Right ventricle myocardium inferior (tissue), 1 donor: Measurements from ENCODE around the gene UBAC2. TPM values are rescaled to one million over a fixed set of nuclear protein-coding genes. Genes with fewer than 3 reads are reported as not detected.
"Not testable (repeated sequence)": the region's sequence is repeated elsewhere in the genome, so short reads cannot be mapped to it uniquely, and the experiment has no call there.

ENCODE experiments used
- ATAC-seq: fragments of 200-7000 bp; cut with Tn5 transposase; one replicate; pipeline ENCODE4 v1.9.1; 2020; ENCODE audit warnings: mild to moderate bottlenecking, moderate library complexity
- DNase-seq: peaks from one replicate; pipeline ENCODE4 v3.0.0; 2021; ENCODE audit errors: missing footprints
- intact Hi-C: fragments of 100-400 bp; cut with DNase I; formaldehyde crosslinking; loops from one replicate; pipeline ENCODE4 v1.11.0; 2022
- total RNA-seq: library from RNA; stranded (reverse); fragmentation: NEBNext Ultra II Directional; extraction: Animal tissue kit (Norgen Biotek cat#: 25700); gene quantifications from one replicate; pipeline ENCODE4 v1.2.1, GENCODE V29; 2021
- donor health status: DM: no; HTN: yes; CAD: no; lungs with severe emphysema.

The UBAC2 gene
- total RNA-seq, 1 donor from 2014 or later, result 39.1 TPM

DNA sequence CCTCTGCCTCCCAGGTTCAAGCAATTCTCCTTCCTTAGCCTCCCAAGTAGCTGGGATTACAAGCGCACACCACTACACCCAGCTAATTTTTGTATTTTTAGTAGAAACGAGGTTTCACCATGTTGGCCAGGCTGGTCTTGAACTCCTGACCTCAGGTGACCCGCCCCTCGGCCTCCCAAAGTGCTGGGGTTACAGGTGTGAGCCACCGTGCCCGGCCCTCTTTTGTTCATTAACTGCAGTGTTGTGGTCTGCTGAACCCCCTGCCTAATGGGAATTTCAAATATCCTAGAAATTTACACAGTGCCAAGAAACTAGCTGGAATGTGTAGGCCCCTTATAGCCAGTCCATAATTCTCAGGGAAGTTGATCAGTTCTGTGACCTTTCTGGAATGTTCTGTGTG, 188.4 kb downstream of the UBAC2 start:
- intact Hi-C loops, DNase-seq, ATAC-seq: not testable (repeated sequence)

- DNase-seq, result no peak
- peak; percentile 15 for ATAC-seq
- intact Hi-C loops, result no loop called here
Measured at GRCh38 chr13:99389520-99390304, 189.1 kb downstream of the UBAC2 start.

- ATAC-seq, result no peak
- no peak for DNase-seq
- intact Hi-C loops, result no loop called here
Measured at GRCh38 chr13:99390601-99391000, 189.9 kb downstream of the UBAC2 start.

GRCh38 chr13:99391781-99392469, 191.3 kb downstream of the UBAC2 start:
- DNase-seq, result no peak
- intact Hi-C loops, result no loop called here
- ATAC-seq, result no peak

- ATAC-seq (no peak), DNase-seq (no peak)
- intact Hi-C loops, result no loop called here
Measured at GRCh38 chr13:99392470-99393135, 191.9 kb downstream of the UBAC2 start.

DNA sequence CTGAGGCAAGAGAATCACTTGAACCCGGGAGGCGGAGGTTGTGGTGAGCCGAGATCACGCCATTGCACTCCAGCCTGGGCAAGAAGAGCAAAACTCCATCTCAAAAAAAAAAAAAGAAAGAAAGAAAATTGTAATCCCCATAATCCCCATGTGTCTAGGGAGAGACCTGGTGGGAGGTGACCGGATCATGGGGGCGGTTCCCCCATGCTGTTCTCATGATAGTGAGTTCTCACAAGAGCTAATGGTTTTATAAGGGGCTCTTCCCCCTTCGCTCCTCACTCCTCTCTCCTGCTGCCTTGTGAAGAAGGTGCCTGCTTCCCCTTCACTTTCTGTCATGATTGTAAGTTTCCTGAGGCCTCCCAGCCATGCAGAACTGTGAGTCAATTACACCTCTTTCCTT, 192.7 kb downstream of the UBAC2 start:
- intact Hi-C loops, ATAC-seq, DNase-seq: not testable (repeated sequence)

DNA sequence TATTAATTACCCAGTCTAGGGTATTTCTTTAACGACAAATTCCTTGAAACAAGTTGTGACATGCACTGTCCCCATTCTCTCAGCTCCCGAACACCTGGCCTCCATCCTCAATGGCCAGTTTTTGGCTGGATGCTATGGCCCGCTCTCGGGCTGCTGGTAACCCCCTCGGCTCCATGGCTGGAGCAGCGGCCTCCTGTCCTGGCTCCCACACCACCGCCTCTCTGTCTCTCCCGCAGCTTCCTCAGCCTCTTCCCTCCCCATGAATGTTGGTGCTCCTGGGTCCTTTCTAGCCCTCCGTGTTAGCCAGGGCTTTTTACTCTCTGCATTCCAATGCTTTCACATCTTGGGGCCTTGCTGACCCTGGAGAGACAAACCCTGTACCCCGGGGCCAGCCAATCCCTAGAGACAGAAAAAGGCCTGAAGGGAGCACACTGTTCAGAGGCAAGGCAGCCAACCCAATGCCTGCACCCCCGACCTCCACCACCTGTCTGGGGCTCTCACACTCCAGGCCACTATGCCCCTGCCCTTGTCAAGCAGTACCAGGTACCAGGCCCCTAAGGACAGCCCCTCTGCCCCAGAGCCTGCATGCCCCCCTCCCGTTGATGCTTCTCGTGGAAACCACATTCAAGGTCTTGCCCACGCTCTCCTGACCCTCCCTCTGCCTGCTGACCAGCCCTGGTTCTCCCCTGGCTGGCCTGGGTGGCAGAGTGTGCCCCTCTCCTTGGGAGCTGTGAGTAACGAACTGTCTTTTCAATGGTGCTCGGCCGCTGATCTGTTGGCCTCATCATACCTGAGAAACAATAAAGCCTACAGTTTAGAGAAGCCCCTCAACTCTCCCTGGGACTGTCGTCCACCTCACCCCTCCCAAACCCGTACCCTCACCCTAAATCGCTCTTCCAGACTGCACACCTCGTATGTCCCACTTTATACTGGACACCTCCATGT, 193.4 kb downstream of the UBAC2 start:
- ATAC-seq (no peak), DNase-seq (no peak)
- intact Hi-C loops, result no loop called here

- ATAC-seq (no peak), DNase-seq (no peak)
- intact Hi-C loops, result no loop called here
Measured at GRCh38 chr13:99395436-99395835, 194.8 kb downstream of the UBAC2 start.

DNA sequence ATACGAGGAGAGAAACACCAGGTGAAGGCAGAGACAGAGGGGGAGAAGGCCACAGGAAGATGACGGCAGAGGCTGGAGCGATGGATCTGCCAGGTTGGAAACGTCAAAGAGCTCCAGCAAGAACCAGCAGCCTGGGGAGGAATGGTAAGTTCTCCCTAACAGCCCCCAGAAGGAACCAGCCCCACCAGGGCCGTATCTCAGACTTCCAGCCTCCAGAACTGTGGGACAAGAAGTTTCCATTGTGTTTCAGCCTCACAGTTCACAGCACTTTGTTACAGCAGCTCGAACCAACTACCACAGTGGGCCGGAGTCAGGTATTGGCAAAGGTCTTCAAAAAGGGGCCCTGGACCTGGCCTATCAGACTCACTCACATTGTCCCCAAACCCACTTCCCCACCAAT, 195.8 kb downstream of the UBAC2 start:
- intact Hi-C loops, result no loop called here
- ATAC-seq, result no peak
- no peak for DNase-seq

DNA sequence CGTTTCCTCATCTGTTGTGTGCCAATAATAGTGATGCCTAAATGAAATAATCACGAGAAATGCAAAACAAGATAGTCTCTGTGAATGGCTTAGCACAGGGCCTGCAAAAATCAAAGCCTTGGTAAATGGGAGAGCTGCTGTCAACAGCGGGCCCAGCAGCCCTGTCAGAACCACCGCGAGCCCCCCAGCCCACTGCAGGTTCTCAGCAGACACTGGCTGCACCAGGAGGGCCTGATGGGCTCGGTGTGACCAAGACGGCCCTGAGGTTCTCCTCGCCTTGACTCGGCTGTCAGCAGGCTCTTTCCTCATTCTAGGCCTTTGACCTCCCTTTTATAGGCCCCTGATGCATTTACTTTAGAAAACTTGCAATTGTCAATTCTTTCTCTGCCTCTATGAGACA, 197.4 kb downstream of the UBAC2 start:
- intact Hi-C loops, result no loop called here
- DNase-seq (no peak), ATAC-seq (no peak)

- intact Hi-C loops, result no loop called here
- ATAC-seq, result no peak
- DNase-seq, result no peak
Measured at GRCh38 chr13:99398916-99399622, 198.4 kb downstream of the UBAC2 start.

DNA sequence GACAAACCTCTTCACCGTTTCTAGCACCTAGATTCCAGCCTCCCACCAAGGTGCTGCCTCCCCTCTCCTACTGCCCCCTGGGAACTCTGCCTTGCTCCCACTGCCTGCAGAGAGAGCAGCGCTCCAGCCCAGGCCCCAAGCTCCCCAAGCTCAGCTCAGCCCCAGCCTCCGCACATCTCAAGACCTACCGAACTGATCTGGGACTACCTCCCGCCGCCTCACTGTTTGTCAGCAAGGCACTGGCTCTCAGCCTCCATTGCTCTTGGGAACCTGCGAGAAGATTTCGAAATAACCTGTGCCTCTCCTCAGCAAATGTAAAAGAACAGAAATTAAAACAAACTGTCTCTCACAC, 198.9 kb downstream of the UBAC2 start:
- DNase-seq, result no peak

GRCh38 chr13:99403458-99403971, 202.9 kb downstream of the UBAC2 start:
- no peak for ATAC-seq
- DNase-seq, result no peak
- intact Hi-C loops, result no loop called here

More for the DNA sequence above, 198.9 kb downstream of the UBAC2 start:
- no peak for ATAC-seq
- intact Hi-C loops, result no loop called here

DNA sequence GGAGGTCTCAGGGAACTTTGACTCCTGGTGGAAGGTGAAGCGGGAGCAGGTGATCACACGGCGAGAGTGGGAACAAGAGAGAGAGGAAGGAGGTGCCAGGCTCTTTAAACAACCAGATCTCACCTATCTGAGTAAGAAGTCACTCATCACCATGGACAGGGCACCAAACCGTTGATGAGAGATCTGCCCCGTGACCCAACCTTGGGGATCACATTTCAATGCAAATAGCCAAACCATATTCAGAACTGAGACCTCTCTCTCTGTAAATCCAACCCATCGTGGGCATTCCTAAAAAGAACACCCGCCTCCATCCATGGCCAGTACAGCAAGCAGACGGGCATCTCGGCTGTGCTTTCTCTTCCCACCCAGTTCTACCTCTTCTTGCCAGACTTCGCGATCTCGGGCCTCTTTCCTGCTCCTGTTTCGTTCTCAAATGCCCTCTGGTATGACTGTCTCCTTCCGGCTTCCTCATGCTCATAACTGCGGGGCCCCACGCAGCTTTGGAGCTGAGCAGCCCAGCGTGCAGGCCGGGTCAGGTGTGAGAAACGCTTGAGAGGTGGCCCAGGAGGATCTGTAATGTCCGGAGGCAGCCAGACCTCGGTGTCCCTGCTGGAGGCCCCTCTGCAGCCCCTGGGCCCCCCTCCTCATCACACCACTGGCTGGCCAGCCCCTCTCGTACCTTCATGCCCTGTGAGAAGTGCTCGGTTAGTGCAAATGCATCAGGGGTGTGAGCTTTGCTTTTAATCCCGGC, 203.5 kb downstream of the UBAC2 start:
- intact Hi-C loops, result no loop called here
- no peak for DNase-seq
- ATAC-seq, result no peak

DNA sequence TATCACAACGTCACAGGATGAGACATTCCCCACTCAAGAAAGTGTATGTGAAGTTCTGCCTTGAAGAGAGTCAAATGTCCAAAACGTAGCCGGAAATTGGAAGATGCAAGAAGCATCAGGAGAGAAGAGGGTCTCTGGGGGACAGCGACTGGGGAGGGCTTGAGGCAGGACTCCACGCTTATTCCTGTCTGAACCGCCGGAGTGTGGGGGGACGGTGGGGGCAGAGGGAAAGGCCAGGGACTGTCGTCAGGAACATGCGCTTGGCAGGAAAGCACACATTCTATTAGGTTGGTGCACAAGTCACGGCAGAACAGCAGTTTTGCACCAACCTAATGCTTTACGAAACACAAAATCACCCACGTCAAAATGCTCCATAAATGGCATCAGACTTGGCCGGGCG, 205.3 kb downstream of the UBAC2 start:
- DNase-seq, result no peak
- intact Hi-C loops, result no loop called here

GRCh38 chr13:99406799-99407201, 206.1 kb downstream of the UBAC2 start:
- DNase-seq (no peak), ATAC-seq (peak; percentile 56)
- intact Hi-C loops, result no loop called here

More for the DNA sequence above, 205.3 kb downstream of the UBAC2 start:
- no peak for ATAC-seq

GRCh38 chr13:99407906-99408702, 207.4 kb downstream of the UBAC2 start:
- intact Hi-C loops, result no loop called here
- ATAC-seq, result no peak
- no peak for DNase-seq
